Dendritic cell treated with granulocyte-macrophage colony-stimulating factor and Interleukin-4, amounts not matched to agents 40 ng/mL and 50 ng/mL, for 4 days (primary cell): ENCODE results near the gene LAMB1.

Experiments
- H3K27ac Mint-ChIP-seq: one replicate; pipeline ENCODE4 v1.8.0; 2022; ENCODE audit warnings: mild to moderate bottlenecking, mixed read lengths
- H3K27me3 Mint-ChIP-seq: one replicate; pipeline ENCODE4 v1.8.0; 2022; ENCODE audit warnings: mild to moderate bottlenecking, mixed read lengths
- H3K36me3 Mint-ChIP-seq: one replicate; pipeline ENCODE4 v1.8.0; 2022; ENCODE audit warnings: low read depth, mixed read lengths
- H3K4me1 Mint-ChIP-seq: one replicate; pipeline ENCODE4 v1.8.0; 2022; ENCODE audit warnings: low read depth, mixed read lengths
- H3K4me3 Mint-ChIP-seq: one replicate; pipeline ENCODE4 v1.8.0; 2022; ENCODE audit warnings: mild to moderate bottlenecking, moderate library complexity, mixed read lengths
- H3K9me3 Mint-ChIP-seq: one replicate; pipeline ENCODE4 v1.8.0; 2022; ENCODE audit warnings: mixed read lengths
- intact Hi-C: fragments of 100-400 bp; cut with micrococcal nuclease; formaldehyde crosslinking; loops from one replicate; pipeline ENCODE4 v1.15.0; 2022

Gene LAMB1

DNA sequence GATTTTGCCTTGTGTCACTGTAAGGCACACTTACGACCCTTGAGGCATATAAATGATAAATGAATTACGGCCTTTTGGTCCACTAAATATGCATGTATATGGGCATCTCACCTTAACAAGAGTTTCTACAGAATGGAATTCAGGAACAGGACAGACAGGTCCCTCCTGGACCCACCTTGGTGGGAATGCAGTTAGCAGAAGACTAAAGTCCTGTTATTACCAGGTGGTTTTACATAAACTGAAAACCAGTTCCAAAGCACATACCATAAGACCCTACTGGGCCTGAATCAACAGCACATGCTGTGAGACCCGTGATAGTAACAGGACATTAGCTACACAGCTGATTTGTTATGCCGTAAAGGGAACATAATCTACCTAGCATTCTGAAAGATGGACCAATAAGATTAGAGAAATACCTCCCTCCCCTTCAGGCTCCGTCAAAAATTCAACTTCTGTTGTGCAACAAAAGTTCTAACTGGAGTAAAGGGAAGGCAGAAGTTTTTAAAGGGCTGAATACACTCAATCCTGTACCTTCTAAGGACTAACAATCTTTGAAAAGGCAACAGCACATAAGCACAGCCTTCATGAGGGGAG lies 24.0 kb downstream of the LAMB1 start:
- intact Hi-C loops: no loop called here
- no peak overlapping the region for H3K4me3 Mint-ChIP-seq
- H3K36me3 Mint-ChIP-seq: no peaks in the 10 kb centered on the region
- H3K27me3 Mint-ChIP-seq: no peaks in the 10 kb centered on the region
- no peaks in the 10 kb centered on the region for H3K4me1 Mint-ChIP-seq
- no peak overlapping the region for H3K27ac Mint-ChIP-seq
- H3K9me3 Mint-ChIP-seq: no peaks in the 10 kb centered on the region

DNA sequence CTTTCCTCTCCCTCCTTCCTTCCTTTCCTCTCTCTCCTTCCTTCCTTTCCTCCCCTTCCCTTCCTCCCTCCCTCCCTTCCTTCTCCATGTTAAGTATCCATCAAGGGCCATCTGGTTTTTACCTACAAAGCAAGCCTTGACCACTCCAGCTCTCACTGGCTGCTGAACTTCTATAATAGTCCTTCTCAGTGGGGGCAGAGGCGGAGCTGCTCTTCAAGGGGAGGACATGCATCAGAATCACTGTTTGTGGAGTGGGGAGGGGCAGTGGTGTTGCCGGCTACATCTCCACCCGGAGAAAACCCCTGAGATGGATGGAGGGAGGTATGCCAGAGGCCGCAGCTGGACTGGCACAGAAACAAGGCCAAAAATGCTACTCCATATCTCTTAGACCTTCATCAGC lies 25.9 kb downstream of the LAMB1 start:
- Mint-ChIP-seq H3K36me3 (no peaks in the 10 kb centered on the region), H3K27ac (no peak overlapping the region), H3K9me3 (no peaks in the 10 kb centered on the region), H3K4me3 (no peak overlapping the region), H3K4me1 (no peaks in the 10 kb centered on the region), H3K27me3 (peaks cover 4% of the 10 kb centered on the region)
- intact Hi-C loops: no loop called here

DNA sequence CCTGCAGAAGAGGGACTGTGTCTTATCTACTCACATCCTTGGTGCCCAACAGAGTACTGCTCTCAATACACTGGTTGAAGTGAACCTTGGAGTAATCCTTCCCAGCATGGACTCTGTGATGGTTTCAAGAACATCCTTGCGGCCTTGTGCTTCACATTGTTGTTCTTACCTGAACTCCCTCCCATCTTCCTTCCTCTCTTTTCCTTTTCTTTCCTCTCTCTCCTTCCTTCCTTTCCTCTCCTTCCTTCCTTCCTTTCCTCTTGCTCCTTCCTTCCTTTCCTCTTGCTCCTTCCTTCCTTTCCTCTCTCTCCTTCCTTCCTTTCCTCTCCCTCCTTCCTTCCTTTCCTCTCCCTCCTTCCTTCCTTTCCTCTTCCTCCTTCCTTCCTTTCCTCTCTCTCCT lies 26.3 kb downstream of the LAMB1 start:
- H3K4me3 Mint-ChIP-seq: no peak overlapping the region
- peaks cover 4% of the 10 kb centered on the region for H3K27me3 Mint-ChIP-seq
- no peaks in the 10 kb centered on the region for H3K36me3 Mint-ChIP-seq
- intact Hi-C loops: no loop called here
- H3K9me3 Mint-ChIP-seq: no peaks in the 10 kb centered on the region
- H3K27ac Mint-ChIP-seq: no peak overlapping the region
- H3K4me1 Mint-ChIP-seq: peaks cover 4% of the 10 kb centered on the region

DNA sequence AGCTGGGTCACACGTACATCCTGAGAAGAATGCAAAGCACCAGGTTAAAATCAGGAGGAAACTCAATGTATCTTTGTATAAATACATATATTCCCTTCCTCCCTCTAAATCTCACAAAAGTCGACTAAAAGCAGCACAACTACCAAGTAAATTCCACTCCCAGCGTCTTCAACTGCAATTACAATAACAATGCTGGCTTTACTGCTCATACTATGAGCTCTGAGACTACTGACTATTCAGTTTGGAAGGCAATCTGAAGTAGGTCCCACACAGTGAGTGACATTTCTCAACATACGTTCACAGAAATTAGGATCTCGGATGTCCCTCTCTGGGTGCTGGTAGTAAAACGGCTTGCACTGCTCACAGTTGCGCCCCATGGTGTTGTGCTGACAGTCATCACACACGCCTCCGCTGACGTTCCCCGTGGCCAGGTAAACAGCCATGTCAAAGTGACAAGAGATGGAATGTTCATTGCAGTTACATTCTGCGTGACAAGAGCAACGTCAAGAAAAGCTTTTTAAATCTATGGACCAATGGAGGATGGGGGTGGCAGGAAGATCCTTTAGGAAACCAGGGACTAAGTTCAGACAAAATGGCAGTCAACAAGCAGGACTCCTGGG lies 27.5 kb downstream of the LAMB1 start:
- intact Hi-C loops: no loop called here
- H3K27ac Mint-ChIP-seq: no peak overlapping the region
- H3K36me3 Mint-ChIP-seq: no peaks in the 10 kb centered on the region
- peaks cover 4% of the 10 kb centered on the region for H3K27me3 Mint-ChIP-seq
- H3K4me1 Mint-ChIP-seq: peaks cover 8% of the 10 kb centered on the region
- no peak overlapping the region for H3K4me3 Mint-ChIP-seq
- no peaks in the 10 kb centered on the region for H3K9me3 Mint-ChIP-seq

DNA sequence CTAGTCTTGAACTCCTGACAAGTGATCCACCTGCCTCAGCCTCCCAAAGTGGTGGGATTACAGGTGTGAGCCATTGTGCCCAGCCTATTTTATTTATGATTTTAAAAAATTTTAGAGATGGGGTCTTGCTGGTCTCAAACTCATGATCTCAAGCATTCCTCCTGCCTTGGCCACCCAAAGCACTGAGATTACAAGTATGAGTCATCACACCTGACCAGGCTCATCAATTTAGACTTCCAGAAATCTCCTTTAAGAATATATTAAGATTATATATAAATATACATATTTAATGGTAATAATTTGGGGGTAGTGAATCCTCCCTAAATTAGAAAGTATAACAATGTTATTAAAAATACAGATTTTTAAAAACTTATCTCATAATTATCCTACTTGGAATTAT lies 29.1 kb downstream of the LAMB1 start:
- intact Hi-C loops: no loop called here

DNA sequence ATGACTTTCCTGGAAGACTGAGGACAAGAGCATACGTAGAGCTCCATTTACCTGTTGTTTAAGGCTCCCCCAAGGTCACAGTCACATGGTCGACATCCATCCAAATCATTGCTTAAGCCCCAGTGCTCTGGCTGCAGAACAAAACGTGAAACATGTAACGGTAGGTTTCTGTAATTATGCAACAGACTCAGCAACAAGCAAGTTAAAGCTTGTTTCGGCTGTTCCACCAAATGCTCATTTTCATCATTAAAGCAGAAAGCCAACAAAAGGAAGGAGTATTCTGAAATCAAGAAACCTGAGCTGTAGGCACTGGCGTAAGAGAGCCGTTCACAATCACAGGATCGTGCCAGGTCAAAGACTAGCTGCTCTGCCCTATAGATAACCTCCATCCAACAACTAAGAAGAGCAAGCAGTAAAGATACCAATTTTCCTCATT lies 30.0 kb downstream of the LAMB1 start:
- no peak overlapping the region for H3K27ac Mint-ChIP-seq
- H3K4me1 Mint-ChIP-seq: peaks cover 8% of the 10 kb centered on the region
- H3K9me3 Mint-ChIP-seq: no peaks in the 10 kb centered on the region
- intact Hi-C loops: no loop called here
- H3K4me3 Mint-ChIP-seq: no peak overlapping the region
- H3K27me3 Mint-ChIP-seq: peaks cover 4% of the 10 kb centered on the region
- no peaks in the 10 kb centered on the region for H3K36me3 Mint-ChIP-seq

More for the DNA sequence above, 29.1 kb downstream of the LAMB1 start:
- Mint-ChIP-seq H3K4me3 (no peak overlapping the region), H3K36me3 (no peaks in the 10 kb centered on the region), H3K4me1 (peaks cover 8% of the 10 kb centered on the region), H3K9me3 (no peaks in the 10 kb centered on the region), H3K27me3 (peaks cover 4% of the 10 kb centered on the region), H3K27ac (no peak overlapping the region)

DNA sequence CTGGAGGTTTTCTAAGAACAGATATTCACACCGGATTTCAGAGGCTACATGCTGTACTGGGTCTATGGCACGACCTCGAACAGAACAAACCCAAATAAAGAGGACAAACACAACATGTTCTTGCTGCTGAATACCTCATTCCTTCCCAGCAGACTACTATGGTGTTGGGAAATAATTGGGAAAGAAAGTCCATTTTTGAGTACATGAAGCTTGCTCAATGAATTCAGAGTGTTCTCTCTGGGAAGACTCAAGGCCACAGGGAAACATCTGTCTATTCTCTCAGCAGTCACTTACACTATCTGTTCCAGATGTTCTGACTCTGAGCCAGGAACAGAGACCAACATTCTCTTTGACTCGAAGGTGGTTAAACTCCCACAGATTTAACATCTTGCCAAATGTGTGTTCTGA lies 30.9 kb downstream of the LAMB1 start:
- Mint-ChIP-seq H3K4me1 (peaks cover 8% of the 10 kb centered on the region), H3K36me3 (no peaks in the 10 kb centered on the region), H3K27ac (no peak overlapping the region), H3K27me3 (peaks cover 4% of the 10 kb centered on the region), H3K9me3 (no peaks in the 10 kb centered on the region), H3K4me3 (no peak overlapping the region)
- intact Hi-C loops: no loop called here

DNA sequence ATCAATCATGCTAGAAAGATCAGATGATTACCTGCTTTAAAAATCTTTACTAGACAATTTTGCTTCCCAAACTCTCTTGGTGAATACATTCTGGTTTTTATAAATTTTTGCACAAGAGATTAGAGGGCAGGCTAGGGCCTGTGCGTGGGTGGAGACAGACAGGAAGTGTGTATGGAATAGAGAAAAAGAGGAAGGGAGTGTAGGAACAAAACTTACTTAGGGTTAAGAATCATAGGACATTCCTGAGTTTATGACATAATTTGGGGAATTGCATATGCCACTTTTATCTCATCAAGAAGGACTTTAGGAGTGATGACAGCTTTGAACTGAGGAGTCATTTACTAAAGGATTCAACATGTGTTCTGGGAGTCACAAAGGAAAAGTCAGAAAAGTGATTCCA lies 31.3 kb downstream of the LAMB1 start:
- Mint-ChIP-seq H3K4me1 (peaks cover 8% of the 10 kb centered on the region), H3K9me3 (no peaks in the 10 kb centered on the region), H3K4me3 (no peak overlapping the region), H3K27me3 (peaks cover 4% of the 10 kb centered on the region), H3K27ac (no peak overlapping the region), H3K36me3 (no peaks in the 10 kb centered on the region)
- intact Hi-C loops: no loop called here

DNA sequence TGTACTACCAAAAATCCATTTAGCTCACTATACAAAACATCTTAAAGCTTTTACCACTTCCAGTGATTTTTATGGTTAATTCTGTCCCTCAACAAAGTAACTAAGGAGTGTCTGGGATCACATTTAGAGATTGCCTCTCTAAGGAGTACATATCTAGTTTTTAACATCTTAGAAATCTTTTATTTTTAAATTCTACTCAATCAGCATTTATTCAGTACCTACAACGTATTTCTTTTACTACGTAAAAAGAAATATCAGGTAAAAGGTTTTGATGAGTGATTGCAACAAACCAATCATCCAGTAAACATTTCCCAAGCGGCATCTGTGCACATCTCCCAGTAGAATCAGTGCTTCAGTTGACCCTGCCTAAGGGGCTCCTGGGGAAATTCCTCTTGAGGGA lies 31.9 kb downstream of the LAMB1 start:
- Mint-ChIP-seq H3K36me3 (no peaks in the 10 kb centered on the region), H3K27ac (no peak overlapping the region), H3K4me3 (no peak overlapping the region), H3K27me3 (peaks cover 4% of the 10 kb centered on the region), H3K9me3 (no peaks in the 10 kb centered on the region), H3K4me1 (peaks cover 8% of the 10 kb centered on the region)
- intact Hi-C loops: no loop called here

DNA sequence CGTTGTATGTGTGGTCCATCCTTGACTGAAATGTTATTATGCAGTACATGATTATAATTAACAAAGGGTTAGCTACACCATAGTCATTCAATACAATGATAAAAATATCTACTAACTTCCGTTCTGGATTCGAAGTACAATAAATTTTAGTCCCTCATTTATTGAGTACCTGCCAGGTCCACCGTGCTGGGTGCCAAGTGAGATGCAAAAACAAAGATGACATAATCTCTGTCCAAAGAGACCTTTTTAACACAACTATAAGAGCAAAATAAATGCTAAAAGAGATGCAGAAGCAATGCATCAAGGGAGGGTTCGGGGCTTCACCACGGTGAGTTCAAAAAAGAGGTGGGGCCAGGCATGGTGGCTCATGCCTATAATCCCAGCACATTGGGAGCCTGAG lies 33.1 kb downstream of the LAMB1 start:
- intact Hi-C loops: no loop called here
- no peaks in the 10 kb centered on the region for H3K9me3 Mint-ChIP-seq
- no peaks in the 10 kb centered on the region for H3K36me3 Mint-ChIP-seq
- no peak overlapping the region for H3K4me3 Mint-ChIP-seq
- no peak overlapping the region for H3K27ac Mint-ChIP-seq
- H3K27me3 Mint-ChIP-seq: peaks cover 4% of the 10 kb centered on the region
- peaks cover 8% of the 10 kb centered on the region for H3K4me1 Mint-ChIP-seq

DNA sequence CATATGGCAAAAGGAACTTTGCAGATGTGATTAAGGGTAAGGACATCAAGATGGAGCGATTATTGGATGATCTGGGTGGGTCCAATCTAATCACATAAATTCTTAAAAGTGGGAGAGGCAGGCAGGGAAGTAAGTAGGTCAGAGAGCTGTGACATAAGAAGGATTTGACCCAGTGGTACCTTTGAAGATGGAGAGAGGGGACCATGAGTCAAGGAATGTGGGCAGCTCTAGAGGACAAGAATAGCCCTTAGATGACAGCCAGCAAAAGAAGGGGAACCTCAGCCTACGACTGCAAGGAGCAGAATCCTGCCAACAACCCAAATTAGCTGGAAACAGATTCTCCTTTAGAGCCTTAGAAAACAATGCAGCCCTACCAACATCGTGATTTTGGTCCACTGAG lies 34.5 kb downstream of the LAMB1 start:
- Mint-ChIP-seq H3K27ac (no peak overlapping the region), H3K4me1 (peaks cover 8% of the 10 kb centered on the region), H3K27me3 (peaks cover 4% of the 10 kb centered on the region), H3K36me3 (no peaks in the 10 kb centered on the region), H3K9me3 (no peaks in the 10 kb centered on the region), H3K4me3 (no peak overlapping the region)
- intact Hi-C loops: no loop called here

DNA sequence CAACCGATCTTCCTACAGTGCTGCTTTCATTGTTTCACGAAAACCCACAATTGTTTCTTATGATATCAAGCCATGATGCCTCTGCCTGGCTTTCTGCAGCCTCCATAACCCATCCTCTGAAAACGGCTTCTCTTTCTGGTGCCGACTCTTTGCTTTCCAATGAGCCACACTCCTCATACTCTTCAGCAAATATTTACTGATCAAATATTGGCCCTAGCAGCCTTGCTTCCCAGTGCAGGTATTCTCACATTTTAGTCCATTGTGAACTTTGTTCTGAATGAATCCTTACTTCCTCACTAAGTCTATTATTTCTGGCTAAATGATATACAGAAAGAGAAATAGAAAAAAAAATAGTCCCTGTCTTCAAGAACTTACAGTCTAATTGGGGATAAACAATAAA lies 35.5 kb downstream of the LAMB1 start:
- Mint-ChIP-seq H3K4me3 (no peak overlapping the region), H3K9me3 (no peaks in the 10 kb centered on the region)

DNA sequence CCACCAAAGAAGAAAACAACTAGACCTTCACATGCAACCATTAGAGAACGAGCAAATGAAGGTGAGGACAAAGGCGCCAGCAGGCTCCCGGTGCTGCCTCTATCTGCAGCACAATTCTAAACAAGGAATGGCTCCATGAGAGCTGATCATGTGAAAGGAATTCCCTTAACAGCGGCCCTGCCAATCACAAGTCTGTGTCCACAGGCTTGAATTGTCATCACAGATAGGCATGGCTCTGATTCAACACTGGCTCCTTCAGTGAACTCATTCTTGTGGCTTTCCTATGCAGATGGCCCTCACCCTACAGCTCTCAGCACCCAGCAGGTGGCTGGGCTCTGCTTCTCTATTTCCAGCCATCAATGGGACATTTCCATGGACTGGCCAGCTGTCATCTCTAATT lies 36.2 kb downstream of the LAMB1 start:
- intact Hi-C loops: no loop called here
- Mint-ChIP-seq H3K4me1 (peaks cover 5% of the 10 kb centered on the region), H3K4me3 (no peak overlapping the region), H3K27ac (no peak overlapping the region), H3K9me3 (no peaks in the 10 kb centered on the region), H3K27me3 (no peaks in the 10 kb centered on the region), H3K36me3 (no peaks in the 10 kb centered on the region)

More for the DNA sequence above, 35.5 kb downstream of the LAMB1 start:
- Mint-ChIP-seq H3K27me3 (no peaks in the 10 kb centered on the region), H3K36me3 (no peaks in the 10 kb centered on the region), H3K27ac (no peak overlapping the region), H3K4me1 (peaks cover 8% of the 10 kb centered on the region)
- intact Hi-C loops: no loop called here

DNA sequence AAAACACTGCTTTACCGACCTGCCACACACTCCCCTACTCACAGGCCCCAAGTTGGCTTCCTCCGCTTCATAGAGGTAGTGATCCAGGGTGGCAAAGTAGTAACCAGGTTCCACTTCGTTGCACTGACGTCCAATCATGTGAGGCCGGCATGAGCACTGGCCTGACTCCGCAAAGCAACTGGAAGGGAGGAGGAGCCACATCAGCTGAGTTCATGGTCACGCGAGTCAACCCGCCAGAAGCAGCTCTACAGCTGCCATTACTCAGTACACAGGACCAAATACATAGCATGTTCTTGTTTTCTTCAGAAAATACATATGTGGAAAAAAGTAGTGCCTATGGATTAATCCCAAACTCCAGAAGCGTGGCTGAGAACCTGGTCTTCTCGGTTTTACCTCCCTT lies 38.5 kb downstream of the LAMB1 start:
- H3K27ac Mint-ChIP-seq: no peak overlapping the region
- no peaks in the 10 kb centered on the region for H3K9me3 Mint-ChIP-seq
- no peak overlapping the region for H3K4me3 Mint-ChIP-seq
- no peaks in the 10 kb centered on the region for H3K27me3 Mint-ChIP-seq
- intact Hi-C loops: no loop called here
- H3K36me3 Mint-ChIP-seq: no peaks in the 10 kb centered on the region
- H3K4me1 Mint-ChIP-seq: no peaks in the 10 kb centered on the region

DNA sequence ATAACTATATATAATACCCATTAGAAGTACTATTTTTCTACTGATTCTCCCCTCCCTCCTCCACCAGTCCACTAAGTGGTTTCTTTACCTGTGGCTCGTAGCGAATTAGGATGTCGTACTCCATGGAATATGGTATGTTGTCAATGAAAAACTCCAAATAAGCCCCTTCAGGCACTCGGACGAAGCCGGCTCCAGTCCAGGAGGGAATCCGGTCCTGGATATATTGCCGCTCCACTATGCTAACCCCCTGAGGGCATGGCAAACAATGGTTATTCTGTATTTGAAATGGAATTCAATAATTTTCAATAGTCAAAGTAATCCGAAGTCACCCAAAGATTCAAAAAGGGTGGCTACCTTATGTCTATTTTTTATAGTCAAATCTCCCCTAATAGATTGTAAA lies 40.1 kb downstream of the LAMB1 start:
- Mint-ChIP-seq H3K36me3 (no peaks in the 10 kb centered on the region), H3K9me3 (no peaks in the 10 kb centered on the region), H3K27ac (no peak overlapping the region), H3K4me1 (no peaks in the 10 kb centered on the region), H3K27me3 (no peaks in the 10 kb centered on the region), H3K4me3 (no peak overlapping the region)
- intact Hi-C loops: no loop called here
